NCI-H526 treated with DMSO at 0.1 percent for 48 hours (cell line): ENCODE data around the gene ODC1.
A peak's percentile ranks its signal among the peaks of the same experiment; 100 is the strongest.

Experiments
- DNase-seq: peaks from one replicate; lab custom pipeline; 2025; lab: John Stamatoyannopoulos, UW

The ODC1 gene

GRCh38 chr2:10400002-10400401 lies 48.1 kb downstream of the ODC1 start:
- DNase-seq: no peak

GRCh38 chr2:10399358-10399757 lies 48.8 kb downstream of the ODC1 start:
- DNase-seq: no peak

- DNase-seq: no peak
Observed at GRCh38 chr2:10398496-10398895, 49.6 kb downstream of the ODC1 start.

- no peak for DNase-seq
Observed at GRCh38 chr2:10397878-10398277, 50.2 kb downstream of the ODC1 start.

GRCh38 chr2:10397297-10397875 lies 50.7 kb downstream of the ODC1 start:
- no peak for DNase-seq

- DNase-seq: no peak
Observed at GRCh38 chr2:10396464-10396863, 51.7 kb downstream of the ODC1 start.

GRCh38 chr2:10395893-10396292 lies 52.2 kb downstream of the ODC1 start:
- peak; percentile 75 for DNase-seq

GRCh38 chr2:10393640-10393982 lies 54.5 kb downstream of the ODC1 start:
- no peak for DNase-seq

- DNase-seq: no peak
Observed at GRCh38 chr2:10392951-10393639, 55.0 kb downstream of the ODC1 start.

GRCh38 chr2:10392548-10392947 lies 55.6 kb downstream of the ODC1 start:
- no peak for DNase-seq

- DNase-seq: no peak
Observed at GRCh38 chr2:10392100-10392499, 56.0 kb downstream of the ODC1 start.

GRCh38 chr2:10390369-10390801 lies 57.7 kb downstream of the ODC1 start:
- DNase-seq: no peak
